GM12892 (cell line): ENCODE results near the gene SMDT1.

Experiments
- POLR2A ChIP-seq: IDR thresholded peaks from 2 replicates; pipeline ENCODE4 v1.6.1; 2011; ENCODE audit warnings: low read depth, low read length, control low read depth
- POLR2AphosphoS5 ChIP-seq: IDR thresholded peaks from 2 replicates; pipeline ENCODE4 v1.6.1; 2011; ENCODE audit warnings: low read depth, low read length, control low read depth

- TF ChIP-seq POLR2AphosphoS5 (no peak), POLR2A (no peak)
Observed at GRCh38 chr22:42041784-42042183, 37.7 kb upstream of the SMDT1 start.
